HCT116 (cell line): ENCODE measurements around the gene IGF2R. TPM values are rescaled to one million over a fixed set of nuclear protein-coding genes. Genes with fewer than 3 reads are reported as not detected.

Experiments used
- ATAC-seq: fragments of 200-7000 bp; cut with Tn5 transposase; 2 replicates; pipeline ENCODE4 v1.9.1; 2020; ENCODE audit warnings: mild to moderate bottlenecking, moderate library complexity
- BruUV-seq: library from RNA; stranded (reverse); fragments of 400-500 nt; replicated peaks from 2 replicates; lab custom pipeline; 2021; lab: Mats Ljungman, UMichigan
- CTCF ChIA-PET: fragments of 300-600 bp; sonication (Branson Sonifier 250); formaldehyde crosslinking; loops from one replicate; lab custom pipeline; 2021; ENCODE audit warnings: antibody characterized with exemption; lab: Charles Lee
- POLR2A ChIA-PET: fragments of 300-600, 350-600 bp; sonication (Branson Sonifier 250); formaldehyde crosslinking; loops from one replicate; lab custom pipeline; 2021; ENCODE audit warnings: antibody characterized with exemption; lab: Charles Lee
- RAD21 ChIA-PET, 2 experiments: fragments of 300-600 bp; sonication (Branson Sonifier 250); formaldehyde crosslinking; loops; one replicate each; lab custom pipeline; 2023; ENCODE audit warnings: low total read pairs in 2 of 2; ENCODE audit not compliant: uncharacterized antibody in 2 of 2, unreplicated experiment in 2 of 2, low non-redundant PET in 1 of 2; lab: Charles Lee
- DNase-seq: peaks from one replicate; pipeline ENCODE4 v3.0.0-alpha.2; 2010; ENCODE audit warnings: low read depth, low spot score
- H2AFZ ChIP-seq: fragments of 200-600 bp; shearing (Covaris generic), sonication (generic); 2 replicates; pipeline ENCODE4 v1.6.1; 2017; ENCODE audit warnings: low read depth, mixed run types, mixed read lengths, antibody characterized with exemption, low read length; ENCODE audit not compliant: poor library complexity, severe bottlenecking
- H3K27ac ChIP-seq: 2 replicates; pipeline ENCODE4 v1.5.1; 2012; ENCODE audit warnings: low read depth, low read length
- H3K27me3 ChIP-seq: fragments of 200-600 bp; sonication (generic); 2 replicates; pipeline ENCODE4 v1.6.1; 2016; ENCODE audit warnings: mixed run types, low read length, mixed read lengths; ENCODE audit not compliant: insufficient read depth
- H3K36me3 ChIP-seq, 2 experiments: fragments of 200-500 bp in 1 of 2; fragments of 200-600 bp in 1 of 2; sonication (Bioruptor generic) in 1 of 2; sonication (generic) in 1 of 2; 2 replicates each; pipeline versions ENCODE4 v1.5.1 to v1.6.1; 2014 to 2016; ENCODE audit warnings: low read length in 2 of 2, inconsistent platforms in 1 of 2, mixed read lengths in 1 of 2, mixed run types in 1 of 2; ENCODE audit not compliant: insufficient read depth in 2 of 2, control insufficient read depth in 1 of 2
- H3K4me1 ChIP-seq, 2 experiments: fragments of 200-600 bp in 1 of 2; sonication (generic) in 1 of 2; 2 replicates each; pipeline versions ENCODE4 v1.5.1 to v1.6.1; 2012 to 2017; ENCODE audit warnings: low read length in 2 of 2, inconsistent platforms in 1 of 2, mild to moderate bottlenecking in 1 of 2, mixed read lengths in 1 of 2, mixed run types in 1 of 2, moderate library complexity in 1 of 2; ENCODE audit not compliant: insufficient read depth in 2 of 2, control insufficient read depth in 1 of 2
- H3K4me2 ChIP-seq: fragments of 200-600 bp; sonication (generic); 2 replicates; pipeline ENCODE4 v1.6.1; 2017; ENCODE audit warnings: mixed run types, low read length, mixed read lengths
- H3K4me3 ChIP-seq, 2 experiments: fragments of 200-600 bp in 1 of 2; sonication (generic) in 1 of 2; replicated peaks in 1 of 2; 2 replicates each; pipeline ENCODE4 v1.5.1; 2011 to 2016; ENCODE audit warnings: low read length in 2 of 2, control low read depth in 1 of 2, low read depth in 1 of 2, mild to moderate bottlenecking in 1 of 2, mixed read lengths in 1 of 2, mixed run types in 1 of 2
- H3K79me2 ChIP-seq: fragments of 200-600 bp; sonication (generic); 2 replicates; pipeline ENCODE4 v1.6.1; 2017; ENCODE audit warnings: mild to moderate bottlenecking, mixed run types, low read length, moderate library complexity, mixed read lengths; ENCODE audit not compliant: insufficient read depth
- H3K9ac ChIP-seq: fragments of 200-600 bp; sonication (generic); 2 replicates; pipeline ENCODE4 v1.6.1; 2016; ENCODE audit warnings: low read length, mixed read lengths
- H3K9me2 ChIP-seq: fragments of 200-600 bp; sonication (generic), shearing (Covaris generic); 2 replicates; pipeline ENCODE4 v1.6.1; 2017; ENCODE audit warnings: mixed run types, mild to moderate bottlenecking, moderate library complexity; ENCODE audit not compliant: insufficient read depth
- H3K9me3 ChIP-seq, 2 experiments: fragments of 200-500 bp in 1 of 2; fragments of 200-600 bp in 1 of 2; sonication (Bioruptor generic) in 1 of 2; sonication (generic) in 1 of 2; 2 replicates each; pipeline ENCODE4 v1.6.1; 2014 to 2017; ENCODE audit warnings: low read length in 2 of 2, mixed read lengths in 2 of 2, inconsistent platforms in 1 of 2, low read depth in 1 of 2, mild to moderate bottlenecking in 1 of 2, mixed run types in 1 of 2, moderate library complexity in 1 of 2; ENCODE audit not compliant: control insufficient read depth in 1 of 2, insufficient read depth in 1 of 2
- H4K20me1 ChIP-seq: fragments of 200-600 bp; sonication (generic), shearing (Covaris generic); 2 replicates; pipeline ENCODE4 v1.6.1; 2017; ENCODE audit warnings: mixed run types, mild to moderate bottlenecking, moderate library complexity; ENCODE audit not compliant: insufficient read depth
- ATF3 ChIP-seq: IDR thresholded peaks from 2 replicates; pipeline ENCODE4 v1.6.1; 2012
- CEBPB ChIP-seq: IDR thresholded peaks from 2 replicates; pipeline ENCODE4 v1.6.1; 2012; ENCODE audit warnings: low read depth
- EGR1 ChIP-seq: IDR thresholded peaks from 2 replicates; pipeline ENCODE4 v1.6.1; 2012; ENCODE audit warnings: low read depth
- EZH2phosphoT487 ChIP-seq: fragments of 200-600 bp; IDR thresholded peaks from 2 replicates; pipeline ENCODE4 v1.6.1; 2018; ENCODE audit warnings: antibody characterized with exemption, borderline replicate concordance
- FOSL1 ChIP-seq: IDR thresholded peaks from 2 replicates; pipeline ENCODE4 v1.6.1; 2012; ENCODE audit warnings: low read depth
- MAX ChIP-seq: IDR thresholded peaks from 2 replicates; pipeline ENCODE4 v1.6.1; 2012
- RAD21 ChIP-seq: IDR thresholded peaks from 2 replicates; pipeline ENCODE4 v1.6.1; 2012; ENCODE audit warnings: low read depth, mild to moderate bottlenecking
- SIN3A ChIP-seq: IDR thresholded peaks from 2 replicates; pipeline ENCODE4 v1.6.1; 2012; ENCODE audit warnings: low read depth
- TCF7L2 ChIP-seq: IDR thresholded peaks from 2 replicates; pipeline ENCODE4 v1.7.0; 2011; ENCODE audit warnings: borderline replicate concordance, inconsistent platforms; ENCODE audit not compliant: insufficient read depth, insufficient read length; ENCODE audit errors: extremely low read depth
- YY1 ChIP-seq: IDR thresholded peaks from 2 replicates; pipeline ENCODE4 v1.6.1; 2011; ENCODE audit warnings: low read length, low read depth, moderate library complexity, mild to moderate bottlenecking; ENCODE audit not compliant: insufficient replicate concordance; ENCODE audit errors: extremely low read depth
- ZBTB33 ChIP-seq: IDR thresholded peaks from 2 replicates; pipeline ENCODE4 v1.6.1; 2011; ENCODE audit warnings: mild to moderate bottlenecking, low read length, moderate library complexity; ENCODE audit not compliant: insufficient replicate concordance; ENCODE audit errors: extremely low read depth
- ZNF274 ChIP-seq: fragments of 200-500 bp; sonication (Bioruptor generic); IDR thresholded peaks from 2 replicates; pipeline ENCODE4 v1.6.1; 2014; ENCODE audit warnings: mild to moderate bottlenecking, low read depth, low read length, inconsistent platforms
- intact Hi-C: fragments of 100-400 bp; cut with micrococcal nuclease; formaldehyde crosslinking; loops from 2 replicates; pipeline ENCODE4 v1.10.0; 2022
- total RNA-seq: library from RNA; stranded (reverse); gene quantifications from one replicate; pipeline ENCODE4 v1.2.1, GENCODE V29; 2021; ENCODE audit not compliant: unreplicated experiment
- TF ChIP-seq, protein P1 (sequence below): IDR thresholded peaks from 2 replicates; pipeline ENCODE4 v1.6.1; 2012; ENCODE audit warnings: low read depth

The IGF2R gene
- total RNA-seq, 1 experiment from 2014 or later = 37.0 TPM

GRCh38 chr6:159931112-159931511 is 37.8 kb upstream of the IGF2R start:
- intact Hi-C loops = no loop called here
- no peaks in the 10 kb centered on the region for H3K9me2 ChIP-seq
- TF ChIP-seq MAX (no peak), RAD21 (no peak), ATF3 (no peak), ZNF274 (no peak), SIN3A (no peak), EZH2phosphoT487 (no peak), YY1 (no peak), CEBPB (no peak), ZBTB33 (no peak), EGR1 (no peak), TCF7L2 (no peak), FOSL1 (no peak)
- TF ChIP-seq, protein P1, sequence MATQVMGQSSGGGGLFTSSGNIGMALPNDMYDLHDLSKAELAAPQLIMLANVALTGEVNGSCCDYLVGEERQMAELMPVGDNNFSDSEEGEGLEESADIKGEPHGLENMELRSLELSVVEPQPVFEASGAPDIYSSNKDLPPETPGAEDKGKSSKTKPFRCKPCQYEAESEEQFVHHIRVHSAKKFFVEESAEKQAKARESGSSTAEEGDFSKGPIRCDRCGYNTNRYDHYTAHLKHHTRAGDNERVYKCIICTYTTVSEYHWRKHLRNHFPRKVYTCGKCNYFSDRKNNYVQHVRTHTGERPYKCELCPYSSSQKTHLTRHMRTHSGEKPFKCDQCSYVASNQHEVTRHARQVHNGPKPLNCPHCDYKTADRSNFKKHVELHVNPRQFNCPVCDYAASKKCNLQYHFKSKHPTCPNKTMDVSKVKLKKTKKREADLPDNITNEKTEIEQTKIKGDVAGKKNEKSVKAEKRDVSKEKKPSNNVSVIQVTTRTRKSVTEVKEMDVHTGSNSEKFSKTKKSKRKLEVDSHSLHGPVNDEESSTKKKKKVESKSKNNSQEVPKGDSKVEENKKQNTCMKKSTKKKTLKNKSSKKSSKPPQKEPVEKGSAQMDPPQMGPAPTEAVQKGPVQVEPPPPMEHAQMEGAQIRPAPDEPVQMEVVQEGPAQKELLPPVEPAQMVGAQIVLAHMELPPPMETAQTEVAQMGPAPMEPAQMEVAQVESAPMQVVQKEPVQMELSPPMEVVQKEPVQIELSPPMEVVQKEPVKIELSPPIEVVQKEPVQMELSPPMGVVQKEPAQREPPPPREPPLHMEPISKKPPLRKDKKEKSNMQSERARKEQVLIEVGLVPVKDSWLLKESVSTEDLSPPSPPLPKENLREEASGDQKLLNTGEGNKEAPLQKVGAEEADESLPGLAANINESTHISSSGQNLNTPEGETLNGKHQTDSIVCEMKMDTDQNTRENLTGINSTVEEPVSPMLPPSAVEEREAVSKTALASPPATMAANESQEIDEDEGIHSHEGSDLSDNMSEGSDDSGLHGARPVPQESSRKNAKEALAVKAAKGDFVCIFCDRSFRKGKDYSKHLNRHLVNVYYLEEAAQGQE = no peak
- H3K9ac ChIP-seq = no peak overlapping the region
- ATAC-seq = no peak
- H3K4me1 ChIP-seq = no peaks in the 10 kb centered on the region
- BruUV-seq = no TSS peak
- ChIA-PET POLR2A (no interaction called here), CTCF (no interaction called here), RAD21 (no interaction called here)
- H3K4me3 ChIP-seq = no peak overlapping the region
- no peak overlapping the region for H3K27ac ChIP-seq
- H3K27me3 ChIP-seq = peaks cover 4% of the 10 kb centered on the region; the same call in 1 of the 2 replicates
- no peaks in the 10 kb centered on the region for H4K20me1 ChIP-seq
- no peaks in the 10 kb centered on the region for H3K36me3 ChIP-seq
- DNase-seq = no peak
- H2AFZ ChIP-seq = no peak overlapping the region
- no peaks in the 10 kb centered on the region for H3K79me2 ChIP-seq
- no peak overlapping the region for H3K4me2 ChIP-seq
- no peaks in the 10 kb centered on the region for H3K9me3 ChIP-seq
